ENCODE measurements around the gene HDAC4. TPM values are rescaled to one million over a fixed set of nuclear protein-coding genes. Genes with fewer than 3 reads are reported as not detected.

HDAC4 gene
- total and polyA plus RNA-seq, 2 of the 8 experiments (the other 6 are each of a cell fraction or from before 2014, with no cell fraction given): 15.4 to 31.5 TPM

- H2BK12ac ChIP-seq (ENCODE audit: low read depth, low read length): no peak overlapping the region
- H4K91ac ChIP-seq (replicated peaks; ENCODE audit: insufficient read length, low read length): no peak overlapping the region
- peaks cover 0 to 13% (median 8%) of the 10 kb centered on the region in 4 experiments; a peak in 7 of 8 replicates for H3K36me3 ChIP-seq (ENCODE audit: control insufficient read depth in 2 of 4, insufficient read depth in 4 of 4, low read length in 3 of 4)
- no peak overlapping the region for H2AK5ac ChIP-seq (ENCODE audit: low read depth, low read length)
- ChIA-PET CTCF (ENCODE audit: partially characterized antibody) (interaction anchor here (1.1 to 2.2 kb wide), 3 partner anchors 10 to 70 kb away, joined by 3 to 7 read pairs (median 3); no protein-coding TSS in a partner anchor), POLR2A (ENCODE audit: partially characterized antibody) (no interaction called here)
- no peak overlapping the region for H3K27ac ChIP-seq (ENCODE audit: low read depth, low read length)
- no peaks in the 10 kb centered on the region; a peak in 1 of 4 replicates for H3K79me2 ChIP-seq (ENCODE audit: control insufficient read depth in 1 of 2, insufficient read depth in 2 of 2, low read length in 2 of 2)
- H3K79me1 ChIP-seq (ENCODE audit: low read depth, low read length): no peaks in the 10 kb centered on the region
- H3K14ac ChIP-seq (ENCODE audit: insufficient read length): no peak overlapping the region
- H2BK20ac ChIP-seq (ENCODE audit: low read length): no peak overlapping the region
- no peak overlapping the region for H4K5ac ChIP-seq (ENCODE audit: insufficient read length, low read depth, low read length)
- FAIRE-seq (no peak), DNase-seq (ENCODE audit: low read depth in 1 of 2, low spot score in 2 of 2) (no peak)
- peaks cover 0 to 3% of the 10 kb centered on the region in 2 experiments for H4K20me1 ChIP-seq (replicated peaks in 1 of 2; ENCODE audit: control insufficient read depth in 1 of 2, insufficient read depth in 2 of 2, low read length in 2 of 2)
- no peaks in the 10 kb centered on the region; a peak in 1 of 7 replicates for H3K4me1 ChIP-seq (replicated peaks in 1 of 4; ENCODE audit: control insufficient read depth in 3 of 4, insufficient read depth in 4 of 4, low read length in 3 of 4)
- no peak overlapping the region for H3K4me2 ChIP-seq (ENCODE audit: insufficient read depth in 1 of 2, low read depth in 2 of 2, low read length in 2 of 2)
- no peak overlapping the region for H3K23ac ChIP-seq (ENCODE audit: insufficient read length)
- H2BK5ac ChIP-seq (ENCODE audit: low read depth, low read length): no peak overlapping the region
- H3K9ac ChIP-seq (replicated peaks in 1 of 4; ENCODE audit: extremely low read depth in 1 of 4, low read depth in 3 of 4, low read length in 3 of 4): no peak overlapping the region
- H3K18ac ChIP-seq (ENCODE audit: extremely low read depth, low read length): no peak overlapping the region
- no peaks in the 10 kb centered on the region for H3K27me3 ChIP-seq (replicated peaks in 1 of 4; ENCODE audit: control insufficient read depth in 3 of 4, extremely low read depth in 1 of 4, insufficient read depth in 3 of 4, low read length in 3 of 4)
- H3K56ac ChIP-seq (replicated peaks; ENCODE audit: insufficient read length, low read depth, low read length): no peak overlapping the region
- WGBS, 2 experiments (ENCODE audit: extremely low coverage in 1 of 2, insufficient coverage in 1 of 2, insufficient read length in 1 of 2, insufficient replicate concordance in 2 of 2, low coverage in 1 of 2, low lambda C conversion rate in 2 of 2, missing lambda C conversion rate in 1 of 2): 94% methylated on average over 20 of the region's 20 CpGs; no CpG with 5 or more reads in 1 of the 2 experiments
- H3K9me3 ChIP-seq (ENCODE audit: insufficient read depth in 2 of 2, low read depth in 1 of 2, low read length in 1 of 2): peaks cover 4 to 11% of the 10 kb centered on the region in 2 experiments
- no peak overlapping the region for H2BK15ac ChIP-seq (ENCODE audit: low read length)
- no peak overlapping the region for H2AFZ ChIP-seq (ENCODE audit: low read length)
- H3K4me3 ChIP-seq (ENCODE audit: extremely low read depth in 1 of 4, insufficient read depth in 2 of 4, low read depth in 3 of 4, low read length in 4 of 4): no peak overlapping the region
- H4K8ac ChIP-seq (ENCODE audit: extremely low read depth, insufficient read depth, low read length): no peak overlapping the region
- no peak overlapping the region for H2BK120ac ChIP-seq (replicated peaks; ENCODE audit: low read depth, low read length)
- no peak overlapping the region for H3K4ac ChIP-seq (replicated peaks; ENCODE audit: insufficient read length, low read depth, low read length)
- TF ChIP-seq EGR1 (IDR thresholded peaks at IDR 0.05; ENCODE audit: borderline replicate concordance, low read depth, low read length) (no peak), PHF8 (conservative IDR thresholded peaks at IDR 0.05; ENCODE audit: low read depth, low read length) (no peak), CBX8 (IDR thresholded peaks at IDR 0.05; ENCODE audit: borderline replicate concordance, low read depth, low read length) (no peak), NRF1 (IDR thresholded peaks at IDR 0.05; ENCODE audit: low read depth, low read length) (no peak), SRF (IDR thresholded peaks at IDR 0.05; ENCODE audit: low read depth, low read length) (no peak), SP4 (IDR thresholded peaks at IDR 0.05; ENCODE audit: low read length) (no peak)
- no peaks in the 10 kb centered on the region for H3K23me2 ChIP-seq (ENCODE audit: low read depth, low read length)
Measured at GRCh38 chr2:239186516-239187357, 214.1 kb downstream of the HDAC4 start.

Data from H1 (cell line).